Mammary epithelial cell (primary cell): ENCODE data around the gene MCAT.

Source experiments
- CTCF ChIP-seq, 2 donors: IDR thresholded peaks in 1 of 2; conservative IDR thresholded peaks in 1 of 2; 2 replicates each; pipeline ENCODE4 v1.5.1; 2011 to 2012; ENCODE audit warnings: inconsistent platforms in 2 of 2, low read length in 2 of 2, mild to moderate bottlenecking in 2 of 2, control low read depth in 1 of 2, low read depth in 1 of 2; ENCODE audit not compliant: insufficient read depth in 1 of 2; ENCODE audit errors: extremely low read depth in 1 of 2
- EZH2 ChIP-seq: IDR thresholded peaks from 2 replicates; pipeline ENCODE4 v1.6.1; 2012; ENCODE audit warnings: low read length, inconsistent platforms, borderline replicate concordance

DNA sequence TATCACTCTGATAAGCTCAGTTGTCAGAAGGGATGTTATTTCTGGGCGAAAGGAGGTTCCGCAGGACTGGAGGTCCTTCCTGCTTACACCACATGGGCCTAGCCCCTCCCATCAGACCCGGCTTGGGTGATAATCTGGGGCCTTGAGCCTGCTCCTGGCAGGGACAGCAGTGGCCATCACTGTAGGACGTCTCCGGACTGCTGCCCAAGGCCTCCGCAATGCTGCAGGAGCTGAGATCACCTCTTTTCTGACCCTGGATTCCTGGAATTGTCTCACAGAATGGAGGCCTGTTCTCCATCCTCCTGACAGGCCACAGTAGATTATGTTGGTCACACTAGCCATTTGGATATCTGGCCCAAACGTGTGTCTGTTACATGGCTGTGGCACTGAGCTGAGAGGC is 41.9 kb downstream of the MCAT start:
- TF ChIP-seq CTCF (conservative IDR thresholded peaks at IDR 0.05 in 1 of 2, IDR thresholded peaks at IDR 0.05 in 1 of 2; ENCODE audit: extremely low read depth in 1 of 2, insufficient read depth in 1 of 2, low read depth in 1 of 2, low read length in 2 of 2) (no peak), EZH2 (no peak)
